ENCODE measurements around the gene IL17RC.
A peak's percentile ranks its signal among the peaks of the same experiment; 100 is the strongest.
"Not testable (repeated sequence)": the region's sequence is repeated elsewhere in the genome, so short reads cannot be mapped to it uniquely, and the experiment has no call there.

IL17RC gene

DNA sequence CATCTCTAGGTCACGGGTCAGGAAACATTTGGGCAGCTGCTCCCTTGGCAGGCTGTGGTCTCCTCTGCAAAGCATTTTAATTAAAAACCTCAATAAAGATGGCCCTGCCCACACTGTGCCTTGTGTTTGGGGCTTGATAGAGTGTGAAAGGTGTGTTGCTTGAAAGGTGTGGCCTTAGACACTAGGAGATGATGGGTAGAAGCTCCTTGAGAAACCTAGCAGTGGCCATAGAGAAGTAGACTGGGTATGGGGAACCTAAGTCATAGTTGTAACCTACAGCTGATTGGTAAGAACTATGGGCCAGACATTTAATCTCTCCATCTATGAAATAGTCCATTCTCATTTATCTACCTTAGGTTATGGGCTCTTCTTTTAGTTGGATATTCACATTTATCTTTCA is 23.2 kb upstream of the IL17RC start:
- DNase-seq (ENCODE audit: low spot score): no peak

DNA sequence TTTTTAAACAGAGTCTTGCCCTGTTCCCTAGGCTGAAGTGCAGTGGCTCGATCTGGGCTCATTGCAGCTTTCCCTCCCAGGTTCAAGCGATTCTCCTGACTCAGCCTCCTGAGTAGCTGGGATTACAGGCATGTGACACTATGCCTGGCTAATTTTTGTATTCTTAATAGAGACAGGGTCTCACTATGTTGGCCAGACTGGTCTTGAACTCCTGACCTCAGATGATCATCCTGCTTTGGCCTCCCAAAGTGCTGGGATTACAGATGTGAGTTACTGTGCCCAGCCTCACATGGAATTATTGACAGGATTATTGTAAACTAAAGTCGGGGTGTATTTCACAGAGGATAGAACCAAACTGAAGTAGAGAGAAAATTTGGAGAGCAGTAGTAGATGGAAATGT is 21.2 kb upstream of the IL17RC start:
- not testable (repeated sequence) for DNase-seq (ENCODE audit: low spot score)

DNA sequence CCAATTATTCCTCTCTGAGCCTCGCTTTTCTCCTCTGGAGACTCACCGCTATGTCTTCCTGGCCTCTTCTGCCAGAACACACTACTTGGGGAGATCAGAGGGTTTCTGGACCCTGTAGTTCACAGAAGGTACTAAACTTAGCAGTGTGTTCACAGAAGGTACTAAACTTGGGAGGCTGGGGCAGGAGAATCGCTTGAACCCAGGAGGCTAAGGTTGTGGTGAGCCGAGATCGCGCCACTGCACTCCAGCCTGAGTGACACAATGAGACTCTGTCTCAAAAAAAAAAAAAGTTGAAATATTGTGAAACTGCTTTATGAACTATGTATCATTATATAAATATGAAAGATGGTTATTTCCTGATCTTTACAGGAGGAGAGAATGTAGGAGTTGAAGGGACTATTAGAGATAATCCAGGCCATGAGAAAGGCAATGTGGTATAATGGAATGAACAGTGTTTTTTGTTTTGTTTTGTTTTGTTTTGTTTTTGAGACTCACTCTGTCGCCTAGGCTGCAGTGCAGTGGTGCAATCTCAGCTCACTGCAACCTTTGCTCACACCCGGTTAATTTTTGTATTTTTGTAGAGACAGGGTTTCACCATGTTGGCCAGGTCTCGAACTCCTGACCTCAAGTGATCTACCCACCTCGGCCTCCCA is 20.0 kb upstream of the IL17RC start:
- not testable (repeated sequence) for DNase-seq (ENCODE audit: low spot score)

DNA sequence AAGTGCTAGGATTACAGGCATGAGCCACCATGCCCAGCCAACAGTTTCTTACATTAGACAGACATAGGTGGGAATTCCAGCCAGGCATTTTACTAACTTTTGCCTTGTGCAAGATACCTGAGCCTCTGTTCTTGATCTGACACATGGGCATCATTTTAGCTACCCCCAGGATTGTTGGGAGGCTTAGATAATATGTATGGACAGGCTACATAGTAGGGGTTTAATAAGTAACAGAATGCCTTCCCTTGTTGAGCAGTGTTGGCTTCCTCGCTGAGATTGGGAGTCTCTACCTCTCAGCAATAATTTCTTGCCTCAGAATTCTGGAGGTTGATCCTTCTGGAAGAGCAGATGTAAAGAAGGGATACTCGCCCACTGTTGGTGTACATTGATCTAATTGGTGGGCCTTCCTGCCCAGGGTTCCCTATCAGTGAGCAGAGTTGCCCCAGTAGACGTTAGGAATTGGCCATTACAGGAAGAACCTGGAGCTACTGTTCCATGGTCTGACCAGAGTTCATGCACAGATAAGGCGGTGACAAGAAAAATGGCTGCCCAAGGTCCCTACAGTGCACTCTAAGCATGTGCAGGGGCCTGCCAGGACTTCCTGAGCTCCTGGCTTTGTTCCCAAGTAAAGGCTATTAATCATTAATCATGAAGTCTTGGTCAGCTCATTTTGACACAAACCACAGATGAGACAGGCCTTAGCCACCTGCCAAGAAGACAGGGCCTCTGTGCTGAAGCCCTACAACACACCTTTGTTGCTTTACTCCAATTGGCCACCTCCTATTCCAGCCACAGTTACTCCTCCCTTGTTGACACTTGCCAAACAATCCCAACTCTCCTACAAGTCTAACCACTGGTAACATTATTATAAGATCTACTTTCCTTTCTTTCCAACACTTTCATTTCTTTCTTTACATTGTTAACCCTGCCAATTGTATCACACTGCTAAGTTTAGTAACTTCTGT is 19.2 kb upstream of the IL17RC start:
- no peak for DNase-seq (ENCODE audit: low spot score)

DNA sequence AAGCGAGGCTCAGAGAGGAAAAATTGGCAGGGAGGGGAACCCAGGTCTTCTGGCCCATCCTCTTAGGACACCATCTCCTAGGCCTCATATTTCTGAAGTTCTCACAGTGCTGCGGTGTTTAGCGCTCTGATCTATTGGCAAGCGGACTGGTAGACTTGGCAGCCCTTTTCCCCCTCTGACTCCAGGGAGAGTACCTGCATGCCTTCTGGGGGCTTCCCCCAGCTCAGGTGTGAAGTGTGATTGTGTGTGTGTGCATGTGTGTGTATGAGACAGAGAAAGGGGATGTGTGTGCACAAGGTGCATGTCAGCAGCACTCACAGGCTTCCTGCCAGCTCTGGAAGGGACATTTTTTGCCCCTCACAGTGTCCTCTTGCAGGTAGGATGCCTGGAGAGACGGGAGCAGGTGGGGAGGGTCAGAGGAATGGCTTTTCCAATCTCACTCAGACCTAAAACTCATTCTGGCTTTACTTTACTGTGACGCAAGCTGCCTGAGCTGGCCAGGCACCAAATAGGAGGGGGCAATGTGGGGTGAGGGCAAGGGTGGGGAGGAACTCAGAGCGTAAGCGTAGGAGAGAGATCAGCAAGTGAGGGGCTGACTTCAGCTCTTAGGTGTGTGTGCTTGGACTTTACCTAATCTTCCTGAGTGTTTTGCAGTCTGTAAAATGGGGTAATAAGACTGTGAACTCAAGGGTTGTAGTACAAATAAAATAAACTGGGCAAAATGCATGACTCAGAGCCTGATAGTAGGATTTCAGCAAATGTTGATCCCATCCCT is 18.2 kb upstream of the IL17RC start:
- DNase-seq (ENCODE audit: low spot score): no peak

DNA sequence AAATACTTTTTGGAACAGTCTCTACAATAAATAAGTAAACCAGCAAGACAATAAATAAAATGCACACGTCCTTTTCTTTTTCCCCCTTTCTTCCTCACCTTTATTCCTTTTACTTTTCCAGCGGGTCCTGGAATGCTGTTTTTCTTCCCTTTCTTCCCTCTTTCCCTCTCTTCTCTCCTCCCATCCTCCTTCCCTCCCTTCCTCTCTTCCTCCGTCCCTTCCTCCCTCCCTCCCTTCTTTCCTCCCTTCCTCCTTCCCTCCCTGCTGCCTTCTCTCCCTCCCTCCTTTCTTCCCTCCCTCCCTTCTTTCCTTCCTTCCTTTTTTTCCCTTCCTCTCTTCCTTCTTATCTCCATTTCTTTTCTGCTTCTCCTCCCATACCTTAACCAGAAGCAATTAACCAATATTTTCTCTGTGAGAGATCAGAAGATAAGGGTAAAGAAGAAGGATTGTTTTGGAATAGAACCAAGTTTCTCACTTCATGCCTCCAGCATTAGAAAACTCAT is 17.6 kb upstream of the IL17RC start:
- no peak for DNase-seq (ENCODE audit: low spot score)

DNA sequence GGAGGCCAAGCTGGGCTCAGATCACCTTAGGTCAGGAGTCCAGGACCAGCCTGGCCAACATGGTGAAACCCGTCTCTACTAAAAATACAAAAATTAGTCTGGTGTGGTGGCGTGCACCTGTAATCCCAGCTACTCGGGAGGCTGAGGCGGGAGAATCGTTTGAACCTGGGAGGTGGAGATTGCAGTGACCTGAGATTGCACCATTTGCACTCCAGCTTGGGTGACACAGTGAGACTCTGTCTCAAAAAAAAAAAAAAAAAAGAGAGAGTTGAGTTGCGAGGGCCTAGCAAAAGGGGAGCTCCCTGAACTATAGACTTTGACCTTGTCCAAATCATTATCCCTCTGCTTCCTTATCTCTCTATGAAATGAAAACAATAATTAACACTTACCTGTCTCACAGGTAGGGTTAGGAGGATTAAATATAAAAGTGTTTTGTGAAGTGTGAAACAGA is 15.9 kb upstream of the IL17RC start:
- not testable (repeated sequence) for DNase-seq (ENCODE audit: low spot score)

DNA sequence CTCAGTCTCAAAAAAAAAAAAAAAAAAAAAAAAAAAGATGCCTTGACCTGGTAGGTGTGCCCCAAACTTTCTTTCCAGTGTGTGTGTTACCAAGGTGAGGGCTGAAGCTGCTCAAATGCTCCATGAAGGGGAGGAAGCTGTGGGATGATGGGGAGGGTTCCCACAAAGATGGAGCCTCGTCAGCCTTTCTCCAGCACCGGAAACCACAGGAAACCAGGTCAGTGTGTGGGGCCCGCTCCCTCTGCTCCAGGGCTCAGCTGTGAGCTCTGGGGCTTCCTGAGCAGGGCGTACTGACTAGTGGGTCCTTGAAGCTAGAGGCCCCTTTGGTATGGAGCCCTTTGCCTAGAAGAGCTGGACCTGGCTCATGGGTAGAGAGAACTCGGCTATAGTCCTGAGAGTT is 14.9 kb upstream of the IL17RC start:
- no peak for DNase-seq (ENCODE audit: low spot score)

DNA sequence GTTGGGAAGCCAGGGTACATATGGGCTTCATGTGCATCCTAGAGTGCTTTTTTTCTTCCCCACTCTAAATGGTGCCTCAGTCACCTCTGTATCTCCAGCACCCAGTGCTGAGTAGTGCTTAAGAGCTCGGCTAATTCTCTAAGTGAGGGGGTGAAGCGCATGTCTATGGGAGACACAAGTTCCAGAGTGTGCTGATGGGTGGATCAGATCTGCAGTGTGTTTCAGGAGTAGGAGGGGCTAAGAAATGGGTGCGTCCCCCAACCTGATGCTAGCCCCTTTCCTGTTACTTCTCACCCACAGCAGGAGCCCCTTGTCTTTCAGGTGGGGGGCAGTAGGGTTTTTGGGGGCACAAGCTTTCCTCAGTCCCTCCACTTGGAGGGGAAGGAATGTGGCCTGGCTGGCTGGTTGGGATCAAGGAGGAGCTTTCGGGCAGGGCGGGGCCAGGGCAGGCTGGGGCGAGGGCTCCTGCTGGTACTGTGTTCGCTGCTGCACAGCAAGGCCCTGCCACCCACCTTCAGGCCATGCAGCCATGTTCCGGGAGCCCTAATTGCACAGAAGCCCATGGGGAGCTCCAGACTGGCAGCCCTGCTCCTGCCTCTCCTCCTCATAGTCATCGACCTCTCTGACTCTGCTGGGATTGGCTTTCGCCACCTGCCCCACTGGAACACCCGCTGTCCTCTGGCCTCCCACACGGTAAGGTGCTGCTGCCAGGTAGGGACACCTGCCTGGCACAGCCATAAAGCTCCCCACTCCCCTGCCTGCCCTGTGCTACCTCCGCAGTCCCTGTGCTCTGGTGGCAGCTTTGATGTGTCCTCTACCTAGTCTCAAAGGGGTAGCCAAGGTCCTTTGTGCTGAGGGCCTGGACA is 14.3 kb upstream of the IL17RC start, which contains the start of gene IL17RE:
Gene IL17RE, plus strand, starts transcription at position 477 of the 866 bp plus-strand sequence. Its CDS starts 85 bp downstream, at position 562.
- peak; percentile 27 for DNase-seq (ENCODE audit: low spot score)

DNA sequence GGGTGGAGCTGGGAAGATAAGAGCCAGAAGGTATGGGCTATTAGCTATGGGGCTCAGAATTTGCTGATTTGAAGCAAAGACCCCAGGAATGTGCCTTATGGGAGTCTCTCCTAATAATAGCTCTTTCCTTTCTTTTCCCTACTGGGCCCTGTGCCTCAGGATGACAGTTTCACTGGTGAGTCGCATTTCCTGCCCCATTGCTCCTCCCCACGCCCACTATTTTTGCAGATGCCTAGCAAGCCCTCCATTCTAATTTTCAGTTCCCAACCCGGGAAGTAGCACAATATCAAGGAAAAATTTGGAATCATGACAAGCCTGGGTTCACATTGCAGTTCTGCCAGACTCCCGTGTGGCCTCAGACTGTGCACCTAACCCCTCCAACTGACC is 13.7 kb upstream of the IL17RC start:
- DNase-seq (ENCODE audit: low spot score): peak; percentile 69

DNA sequence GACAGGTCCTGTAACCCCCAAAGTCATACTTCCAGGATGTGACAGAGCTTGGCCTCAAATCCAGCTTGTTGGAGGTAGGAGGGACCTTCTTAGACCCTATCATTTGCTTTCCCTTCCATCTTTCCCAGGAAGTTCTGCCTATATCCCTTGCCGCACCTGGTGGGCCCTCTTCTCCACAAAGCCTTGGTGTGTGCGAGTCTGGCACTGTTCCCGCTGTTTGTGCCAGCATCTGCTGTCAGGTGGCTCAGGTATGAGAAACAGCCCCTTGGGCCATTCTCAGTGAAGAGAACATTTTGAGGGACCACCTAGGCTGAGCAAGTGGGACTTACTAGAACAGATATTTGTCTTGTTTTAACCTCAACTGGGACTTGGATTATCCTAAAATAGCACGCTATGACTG is 13.0 kb upstream of the IL17RC start:
- no peak for DNase-seq (ENCODE audit: low spot score)

DNA sequence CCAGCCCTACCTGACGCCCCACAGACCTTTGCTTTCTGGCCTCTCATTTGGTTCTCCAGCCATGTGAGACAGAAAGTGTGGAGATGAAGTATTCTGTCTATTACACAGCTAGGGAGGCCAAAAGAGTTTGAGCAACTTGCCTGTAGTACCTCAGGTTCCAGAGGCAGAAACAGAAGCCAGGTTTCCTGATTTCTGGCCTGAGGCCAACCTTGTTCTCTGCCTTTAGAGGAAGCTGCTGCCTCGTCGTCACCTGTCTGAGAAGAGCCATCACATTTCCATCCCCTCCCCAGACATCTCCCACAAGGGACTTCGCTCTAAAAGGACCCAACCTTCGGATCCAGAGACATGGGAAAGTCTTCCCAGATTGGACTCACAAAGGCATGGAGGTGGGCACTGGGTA is 10.4 kb upstream of the IL17RC start:
- DNase-seq (ENCODE audit: low spot score): no peak

DNA sequence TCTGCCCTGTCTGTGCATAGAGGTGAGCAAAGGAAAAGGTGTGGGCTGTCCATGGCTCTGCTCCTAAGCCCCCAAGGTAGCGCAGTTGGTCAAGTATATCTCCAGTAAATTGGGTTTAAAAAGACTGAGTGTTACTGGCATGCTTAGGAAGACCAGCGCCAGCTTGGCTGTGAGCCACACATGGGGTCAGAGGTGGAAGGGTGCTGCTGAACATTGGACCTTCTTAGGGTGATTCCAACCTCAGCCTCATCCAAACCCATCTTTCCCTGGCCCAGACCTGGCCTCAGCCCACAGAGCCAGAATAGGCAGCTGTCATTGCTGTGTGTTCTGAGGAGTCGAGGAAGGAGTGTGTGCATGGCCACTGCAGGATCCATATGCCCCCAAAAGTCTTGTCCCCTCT is 8.6 kb upstream of the IL17RC start:
- DNase-seq (ENCODE audit: low spot score): no peak

DNA sequence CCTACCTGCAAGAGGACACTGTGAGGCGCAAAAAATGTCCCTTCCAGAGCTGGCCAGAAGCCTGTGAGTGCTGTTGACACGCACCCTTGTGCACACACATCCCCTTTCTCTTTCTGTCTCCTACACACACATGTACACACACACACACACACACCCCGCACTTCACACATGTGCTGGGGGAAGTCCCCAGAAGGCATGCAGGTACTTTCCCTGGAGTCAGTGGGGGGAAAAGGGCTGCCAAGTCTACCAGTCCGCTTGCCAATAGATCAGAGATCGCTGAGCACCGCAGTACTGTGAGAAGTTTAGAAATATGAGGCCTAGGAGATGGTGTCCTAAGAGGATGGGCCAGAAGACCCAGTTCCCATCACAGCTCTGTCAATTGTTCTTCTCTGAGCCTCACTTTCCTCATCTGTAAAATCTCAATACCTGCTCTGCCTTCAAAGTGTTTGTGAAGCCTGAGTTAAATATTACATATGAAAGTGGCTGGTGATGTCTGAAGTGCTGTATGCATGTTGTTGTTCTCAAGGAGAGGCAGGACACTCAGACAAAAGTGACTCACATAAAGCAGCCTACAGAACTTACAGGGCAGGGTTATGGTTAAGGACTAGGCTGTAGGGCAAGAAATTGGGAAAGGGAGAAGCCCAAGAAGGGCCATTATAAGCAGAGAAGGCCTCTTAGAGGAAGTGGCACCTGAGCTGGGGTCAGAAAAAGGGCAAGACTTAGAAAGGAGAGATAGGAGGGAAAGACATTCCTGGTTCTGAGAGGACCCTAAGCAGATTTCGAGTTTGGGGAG is 7.5 kb upstream of the IL17RC start:
- no peak for DNase-seq (ENCODE audit: low spot score)

DNA sequence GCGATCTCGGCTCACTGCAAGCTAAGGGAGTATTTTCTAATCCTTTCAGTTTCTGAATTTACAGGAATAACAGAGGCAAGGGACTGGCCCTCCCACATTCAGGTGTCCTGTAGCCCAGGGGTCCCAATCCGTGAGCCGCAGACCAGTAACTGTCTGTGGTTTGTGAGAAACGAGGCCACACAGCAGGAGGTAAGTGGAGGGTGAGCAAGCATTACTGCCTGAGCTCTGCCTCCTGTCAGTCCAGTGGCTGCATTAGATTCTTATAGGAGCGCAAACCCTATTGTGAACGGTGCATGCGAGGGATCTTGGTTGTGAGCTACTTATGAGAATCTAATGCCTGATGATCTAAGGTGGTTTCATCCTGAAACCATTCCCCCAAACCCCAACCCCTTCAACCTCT is 5.0 kb upstream of the IL17RC start:
- DNase-seq (ENCODE audit: low spot score): no peak

DNA sequence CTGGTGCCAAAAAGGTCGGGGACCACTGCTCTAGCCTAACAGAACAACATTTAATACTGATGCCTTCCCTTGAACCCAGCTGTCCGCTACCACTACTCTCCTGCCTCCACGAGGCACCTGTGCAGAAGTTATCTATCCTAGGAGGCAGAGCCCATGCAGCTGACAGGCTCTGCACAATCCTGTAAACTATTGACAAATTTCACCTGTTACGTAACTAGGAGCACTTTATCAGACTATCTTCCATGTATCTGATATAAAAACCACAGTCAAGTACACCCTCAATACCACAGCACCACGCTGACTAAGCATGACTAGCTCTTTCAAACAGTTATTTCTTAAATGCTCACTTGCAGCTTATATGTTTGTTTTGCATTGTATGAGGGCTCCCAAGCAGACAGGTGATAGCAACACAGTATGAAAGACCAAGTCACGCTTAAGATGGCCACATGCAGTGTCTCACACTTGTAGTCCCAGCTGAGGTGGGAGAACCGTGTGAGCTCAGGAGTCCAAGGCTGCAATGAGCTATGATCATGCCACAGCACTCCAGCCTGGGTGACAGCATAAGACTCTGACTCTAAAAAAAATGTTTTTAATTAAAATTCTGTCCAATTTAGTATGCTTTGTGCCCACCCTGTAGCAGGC is 4.5 kb upstream of the IL17RC start:
- DNase-seq (ENCODE audit: low spot score): no peak

DNA sequence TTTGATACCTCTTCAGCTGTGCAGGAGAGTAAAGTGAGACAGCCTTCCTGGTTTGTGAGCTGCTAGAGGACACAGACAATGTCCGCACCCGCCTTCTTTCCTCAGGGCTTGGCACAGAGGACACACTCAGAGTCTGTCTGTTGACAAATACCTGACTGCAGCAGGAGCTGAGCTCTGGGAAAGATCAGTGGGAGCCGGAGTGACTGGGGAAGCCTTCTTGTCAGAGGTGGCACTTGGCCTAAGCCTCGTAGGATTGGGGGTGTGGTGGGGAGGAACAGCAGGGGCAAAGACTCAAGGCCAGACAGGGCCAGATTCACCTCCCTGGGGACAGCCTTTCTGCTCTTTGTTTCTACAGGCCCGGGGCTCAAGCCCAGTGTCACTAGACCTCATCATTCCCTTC is 3.3 kb upstream of the IL17RC start:
- DNase-seq (ENCODE audit: low spot score): no peak

DNA sequence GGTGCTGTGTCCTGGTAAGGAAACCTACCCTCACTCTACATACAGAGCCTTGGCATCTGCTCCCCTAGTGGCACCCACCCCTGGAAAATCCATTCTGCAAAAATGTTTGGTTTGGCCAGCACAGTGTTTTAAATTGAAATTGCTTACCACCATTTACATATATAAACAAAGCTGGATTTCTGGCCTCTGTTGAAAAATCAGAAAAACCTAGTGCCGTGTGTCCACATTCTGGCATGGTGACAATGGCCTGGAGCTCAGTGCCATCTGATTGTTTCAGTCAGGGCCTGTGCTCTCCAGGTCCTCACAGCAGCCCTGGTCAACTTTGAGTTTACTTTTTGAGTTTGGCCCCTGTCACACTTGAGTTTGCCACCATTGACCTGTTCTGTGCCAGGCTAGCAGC is 2.9 kb upstream of the IL17RC start:
- DNase-seq (ENCODE audit: low spot score): no peak

DNA sequence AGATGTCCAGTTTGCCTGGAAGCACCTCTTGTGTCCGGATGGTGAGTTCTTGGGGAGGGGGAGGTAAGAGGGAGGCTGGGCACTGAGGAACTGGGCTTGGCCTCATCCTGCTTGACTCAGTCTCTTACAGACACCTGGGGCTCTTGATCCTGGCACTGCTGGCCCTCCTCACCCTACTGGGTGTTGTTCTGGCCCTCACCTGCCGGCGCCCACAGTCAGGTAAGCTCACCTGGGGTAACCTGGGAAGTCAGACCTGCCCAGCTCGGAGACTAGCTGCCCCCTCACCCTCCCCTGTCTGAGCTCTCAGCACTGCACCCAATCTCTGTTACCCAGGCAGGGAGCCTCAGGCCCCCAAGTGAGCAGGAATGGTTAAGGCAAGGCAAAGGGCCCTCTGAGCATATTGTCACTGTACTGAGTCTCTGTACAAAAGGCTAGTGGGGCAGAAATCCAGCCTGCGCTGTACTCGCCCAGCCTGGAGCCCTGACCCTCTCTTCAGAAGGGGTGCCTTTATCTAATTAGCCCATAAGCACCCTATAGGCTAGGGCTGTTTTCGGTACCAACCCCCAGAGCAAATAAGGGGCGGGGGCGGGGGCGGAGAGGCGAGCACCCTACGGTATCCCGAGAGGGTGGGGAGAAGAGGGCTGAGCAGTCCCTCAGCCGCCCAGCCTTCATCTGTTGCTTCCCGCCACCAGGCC is 2.2 kb upstream of the IL17RC start:
- DNase-seq (ENCODE audit: low spot score): no peak

Measured in AG08395 (cell line).